ENCODE measurements around the gene HIVEP3. TPM values are rescaled to one million over a fixed set of nuclear protein-coding genes. Genes with fewer than 3 reads are reported as not detected.

The HIVEP3 gene
- total RNA-seq, 4 donors from 2014 or later, result 3.2 to 11.0 (median 4.2) TPM

GRCh38 chr1:41777695-41778094 is 141.0 kb downstream of the HIVEP3 start:
- H3K36me3 ChIP-seq, result no peaks in the 10 kb centered on the region
- DNase-seq, result no peak
- no peak overlapping the region for H3K27ac ChIP-seq
- intact Hi-C loops (cut with DNase I), result no loop called here
- WGBS, 2 donors, result 87 to 96% methylated on average over 5 to 10 of the region's 10 CpGs
- no peaks in the 10 kb centered on the region for H3K9me3 ChIP-seq
- H3K27me3 ChIP-seq, result no peaks in the 10 kb centered on the region
- no peak for TF ChIP-seq POLR2A (IDR thresholded peaks at IDR 0.05)
- no peak for TF ChIP-seq CTCF (IDR thresholded peaks at IDR 0.05)
- H3K4me1 ChIP-seq, result peaks cover 13 to 72% (median 25%) of the 10 kb centered on the region in 3 donors
- H3K4me3 ChIP-seq, result no peak overlapping the region

- WGBS, 2 donors, result 26% methylated on average over 6 of the region's 8 CpGs; no CpG with 5 or more reads in 1 of the 2 donors
- Histone ChIP-seq H3K36me3 (no peaks in the 10 kb centered on the region), H3K4me1 (peaks cover 15 to 74% (median 23%) of the 10 kb centered on the region in 3 donors), H3K27me3 (no peaks in the 10 kb centered on the region), H3K9me3 (no peaks in the 10 kb centered on the region), H3K4me3 (no peak overlapping the region), H3K27ac (peak overlapping the region in 2 of 4 donors; percentile 3 to 14)
- no peak for TF ChIP-seq POLR2A (IDR thresholded peaks at IDR 0.05)
- no peak for TF ChIP-seq CTCF (IDR thresholded peaks at IDR 0.05)
- DNase-seq, result no peak
- intact Hi-C loops (cut with DNase I), result no loop called here
These were observed 141.8 kb downstream of the HIVEP3 start for GRCh38 chr1:41776891-41777441.

GRCh38 chr1:41775956-41776585 is 142.7 kb downstream of the HIVEP3 start:
- Histone ChIP-seq H3K4me1 (peaks cover 24 to 77% (median 25%) of the 10 kb centered on the region in 3 donors), H3K27ac (peak overlapping the region in 2 of 4 donors; percentile 3 to 14), H3K27me3 (no peaks in the 10 kb centered on the region), H3K36me3 (no peaks in the 10 kb centered on the region), H3K4me3 (no peak overlapping the region), H3K9me3 (no peaks in the 10 kb centered on the region)
- WGBS, 2 donors, result 75 to 77% methylated on average over 6 of the region's 6 CpGs
- TF ChIP-seq CTCF (IDR thresholded peaks at IDR 0.05) (no peak), POLR2A (IDR thresholded peaks at IDR 0.05) (no peak)
- intact Hi-C loops (cut with DNase I), result no loop called here
- DNase-seq, result no peak

GRCh38 chr1:41774471-41774990 is 144.2 kb downstream of the HIVEP3 start:
- Histone ChIP-seq H3K27ac (no peak overlapping the region), H3K36me3 (no peaks in the 10 kb centered on the region), H3K27me3 (no peaks in the 10 kb centered on the region), H3K4me1 (peaks cover 21 to 68% (median 25%) of the 10 kb centered on the region in 3 donors), H3K4me3 (no peak overlapping the region), H3K9me3 (no peaks in the 10 kb centered on the region)
- no peak for DNase-seq
- WGBS, 2 donors, result 72 to 91% methylated on average over 2 of the region's 2 CpGs
- TF ChIP-seq CTCF (IDR thresholded peaks at IDR 0.05) (no peak), POLR2A (IDR thresholded peaks at IDR 0.05) (no peak)
- intact Hi-C loops (cut with DNase I), result no loop called here

- TF ChIP-seq CTCF (IDR thresholded peaks at IDR 0.05), result no peak
- TF ChIP-seq POLR2A (IDR thresholded peaks at IDR 0.05), result no peak
- Histone ChIP-seq H3K27ac (no peak overlapping the region), H3K36me3 (no peaks in the 10 kb centered on the region), H3K4me1 (peaks cover 21 to 70% (median 29%) of the 10 kb centered on the region in 3 donors), H3K27me3 (no peaks in the 10 kb centered on the region), H3K9me3 (no peaks in the 10 kb centered on the region), H3K4me3 (no peak overlapping the region)
- WGBS, 2 donors, result 57 to 62% methylated on average over 3 of the region's 3 CpGs
- intact Hi-C loops (cut with DNase I), result no loop called here
- no peak for DNase-seq
These were observed 144.9 kb downstream of the HIVEP3 start for GRCh38 chr1:41773842-41774241.

Measured in esophagus squamous epithelium (tissue), 5 donors.